GDM1 (cell line): ENCODE results near the gene XPO6.
"Not testable (repeated sequence)": the region's sequence is repeated elsewhere in the genome, so short reads cannot be mapped to it uniquely, and the experiment has no call there.

ENCODE experiments used
- DNase-seq: peaks from one replicate; lab custom pipeline; 2025; lab: John Stamatoyannopoulos, UW

Gene XPO6, protein sequence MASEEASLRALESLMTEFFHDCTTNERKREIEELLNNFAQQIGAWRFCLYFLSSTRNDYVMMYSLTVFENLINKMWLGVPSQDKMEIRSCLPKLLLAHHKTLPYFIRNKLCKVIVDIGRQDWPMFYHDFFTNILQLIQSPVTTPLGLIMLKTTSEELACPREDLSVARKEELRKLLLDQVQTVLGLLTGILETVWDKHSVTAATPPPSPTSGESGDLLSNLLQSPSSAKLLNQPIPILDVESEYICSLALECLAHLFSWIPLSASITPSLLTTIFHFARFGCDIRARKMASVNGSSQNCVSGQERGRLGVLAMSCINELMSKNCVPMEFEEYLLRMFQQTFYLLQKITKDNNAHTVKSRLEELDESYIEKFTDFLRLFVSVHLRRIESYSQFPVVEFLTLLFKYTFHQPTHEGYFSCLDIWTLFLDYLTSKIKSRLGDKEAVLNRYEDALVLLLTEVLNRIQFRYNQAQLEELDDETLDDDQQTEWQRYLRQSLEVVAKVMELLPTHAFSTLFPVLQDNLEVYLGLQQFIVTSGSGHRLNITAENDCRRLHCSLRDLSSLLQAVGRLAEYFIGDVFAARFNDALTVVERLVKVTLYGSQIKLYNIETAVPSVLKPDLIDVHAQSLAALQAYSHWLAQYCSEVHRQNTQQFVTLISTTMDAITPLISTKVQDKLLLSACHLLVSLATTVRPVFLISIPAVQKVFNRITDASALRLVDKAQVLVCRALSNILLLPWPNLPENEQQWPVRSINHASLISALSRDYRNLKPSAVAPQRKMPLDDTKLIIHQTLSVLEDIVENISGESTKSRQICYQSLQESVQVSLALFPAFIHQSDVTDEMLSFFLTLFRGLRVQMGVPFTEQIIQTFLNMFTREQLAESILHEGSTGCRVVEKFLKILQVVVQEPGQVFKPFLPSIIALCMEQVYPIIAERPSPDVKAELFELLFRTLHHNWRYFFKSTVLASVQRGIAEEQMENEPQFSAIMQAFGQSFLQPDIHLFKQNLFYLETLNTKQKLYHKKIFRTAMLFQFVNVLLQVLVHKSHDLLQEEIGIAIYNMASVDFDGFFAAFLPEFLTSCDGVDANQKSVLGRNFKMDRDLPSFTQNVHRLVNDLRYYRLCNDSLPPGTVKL

DNA sequence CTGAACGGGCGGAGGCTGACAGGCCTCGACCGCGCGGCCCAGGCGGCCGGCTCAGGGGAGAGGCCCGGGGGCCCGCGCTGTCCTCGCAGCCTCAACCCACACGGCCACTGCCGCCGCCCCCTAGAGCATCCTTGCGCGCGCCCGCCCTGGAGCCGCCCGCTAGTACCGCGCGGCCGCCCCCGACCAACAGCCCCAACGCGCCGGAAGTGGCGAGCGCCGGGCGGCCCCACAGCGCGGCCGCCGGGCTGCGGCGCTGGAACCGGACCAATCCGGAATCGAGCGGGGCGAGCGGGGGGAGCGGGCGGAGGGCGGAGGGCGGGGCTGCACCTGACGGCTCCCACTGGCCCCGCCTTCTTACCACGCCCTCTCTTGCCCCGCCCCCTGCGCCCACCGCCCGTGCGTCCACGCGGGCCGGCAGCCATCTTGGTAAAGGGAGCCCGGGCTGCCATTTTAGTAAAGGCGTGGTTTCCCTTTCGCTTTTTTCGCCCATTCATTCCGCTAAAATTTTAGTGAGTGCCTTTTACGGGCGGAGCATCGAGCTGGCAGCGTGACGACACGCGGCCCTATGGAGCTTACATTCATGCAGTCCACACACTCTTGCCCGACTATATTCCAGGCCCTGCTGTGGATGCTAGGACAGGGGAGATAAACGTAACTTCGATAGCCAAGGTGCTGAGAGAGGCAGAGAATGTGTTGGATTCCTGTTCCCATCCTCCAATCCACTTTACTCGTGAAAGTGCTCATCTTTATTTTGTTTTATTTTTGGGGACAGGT is at the start of gene XPO6:
Gene XPO6, minus strand, starts transcription at position 208 of the 774 bp plus-strand sequence. CDS start 597 bp downstream, outside the sequence.
- DNase-seq, result peak; percentile 94

DNA sequence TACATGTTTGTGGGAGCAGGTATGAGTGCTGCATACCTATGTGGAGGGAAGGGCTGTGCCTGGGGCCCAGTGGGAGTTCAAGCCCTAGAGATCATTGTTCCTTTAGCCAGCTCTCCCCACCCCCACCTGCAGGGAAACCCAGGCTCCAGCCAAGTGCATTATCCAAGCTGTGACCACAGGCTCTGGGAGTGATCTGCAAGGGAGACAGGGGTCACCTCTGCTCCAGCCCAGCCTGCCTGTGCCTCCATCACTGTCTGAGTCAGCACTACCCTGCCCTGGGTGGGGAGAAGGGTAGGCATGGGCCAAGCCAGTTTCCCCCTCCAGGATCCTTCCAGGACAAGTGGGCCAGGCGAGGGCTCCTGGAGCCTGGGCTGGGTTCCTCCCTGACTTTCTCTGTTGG is 48.4 kb upstream of the XPO6 start:
- DNase-seq, result no peak

DNA sequence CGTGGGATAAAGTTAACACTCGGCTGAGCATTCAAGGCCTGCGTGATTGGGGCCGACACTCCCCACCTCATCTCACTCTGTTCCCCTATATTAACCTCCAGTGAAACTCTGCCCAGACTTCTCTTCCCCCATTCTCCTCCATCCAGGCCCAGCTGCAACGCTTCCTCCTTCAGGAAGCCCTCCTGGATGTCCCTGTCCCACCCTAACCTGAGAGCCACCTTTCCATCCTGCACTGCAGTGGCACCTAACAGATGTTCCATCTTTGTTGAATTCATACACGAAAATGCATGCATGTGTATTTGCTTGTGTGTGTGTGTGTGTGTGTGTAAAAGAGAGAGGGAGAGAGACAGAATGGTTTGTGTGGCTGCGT is 48.0 kb upstream of the XPO6 start:
- no peak for DNase-seq

DNA sequence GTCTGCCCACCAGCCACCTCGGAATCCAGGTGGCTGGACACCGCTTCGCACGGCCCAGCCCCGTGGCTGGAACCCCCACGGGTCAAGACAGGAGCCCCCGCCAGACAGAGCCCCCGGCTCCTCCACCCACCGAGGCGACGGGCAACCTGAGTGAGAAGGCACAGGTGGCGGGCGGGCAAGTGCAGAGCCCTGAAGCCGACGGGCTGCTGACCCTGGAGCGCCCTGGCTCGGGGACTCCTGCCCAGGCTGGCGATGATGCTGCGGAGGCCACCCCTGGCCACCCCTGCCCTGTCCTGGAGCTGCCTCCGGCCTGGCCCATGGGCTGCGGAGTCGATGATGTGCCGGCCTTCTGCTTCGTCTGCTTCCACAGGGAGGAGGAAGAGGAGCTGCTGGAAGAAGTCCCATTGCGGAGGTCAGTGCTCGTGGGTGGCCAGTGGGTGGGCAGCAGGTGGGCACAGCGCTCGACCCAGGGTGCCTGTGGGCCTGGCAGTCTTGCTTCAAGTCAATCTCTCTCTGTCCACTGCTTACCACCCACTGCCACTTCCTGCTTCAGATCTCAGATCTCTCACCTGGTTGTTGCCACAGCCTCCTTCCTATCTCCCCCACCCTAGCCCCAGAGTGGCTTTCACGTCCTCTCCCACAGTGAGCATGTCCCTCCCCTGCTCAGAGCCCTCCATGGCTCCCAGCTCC is 47.5 kb upstream of the XPO6 start:
- no peak for DNase-seq

DNA sequence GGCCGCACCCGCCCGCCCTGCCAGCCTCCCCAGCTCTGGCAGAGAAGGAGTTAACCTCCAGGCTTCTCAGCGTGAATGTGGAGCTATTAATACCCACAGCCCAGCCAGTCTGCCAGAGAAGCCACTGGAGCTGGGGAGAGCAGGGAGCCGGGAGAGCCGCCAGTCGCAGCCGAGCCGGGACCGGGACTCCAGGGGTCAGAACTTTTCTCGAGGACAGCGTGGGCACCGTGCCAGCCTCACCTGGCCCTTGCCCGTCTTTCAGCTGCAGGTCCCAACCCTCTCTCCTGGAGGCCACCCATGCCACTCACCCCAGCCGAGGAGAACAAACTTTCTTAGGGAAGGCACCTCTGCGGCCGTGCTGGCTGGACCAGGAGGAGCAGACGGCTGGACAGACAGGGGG is 46.8 kb upstream of the XPO6 start:
- no peak for DNase-seq

DNA sequence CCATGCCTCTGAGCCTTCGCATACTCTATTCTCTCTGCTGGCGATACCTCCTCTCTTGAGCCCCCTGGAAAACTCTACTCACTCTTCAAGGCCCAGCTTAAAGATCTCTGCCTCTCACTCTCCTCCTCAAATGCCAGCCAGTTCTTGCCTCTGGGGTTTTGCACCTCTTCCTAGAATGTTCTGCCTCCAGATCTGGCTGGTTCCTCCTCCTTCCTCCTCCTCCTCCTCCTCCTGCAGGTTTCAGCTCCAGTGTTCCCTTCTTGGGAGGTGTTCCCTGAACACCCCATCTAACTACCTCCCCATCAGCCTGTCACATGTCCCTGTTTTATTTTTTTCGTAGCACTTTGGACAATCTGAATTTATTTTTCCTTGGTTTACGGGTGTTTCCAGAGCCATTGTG is 45.5 kb upstream of the XPO6 start:
- DNase-seq, result no peak

DNA sequence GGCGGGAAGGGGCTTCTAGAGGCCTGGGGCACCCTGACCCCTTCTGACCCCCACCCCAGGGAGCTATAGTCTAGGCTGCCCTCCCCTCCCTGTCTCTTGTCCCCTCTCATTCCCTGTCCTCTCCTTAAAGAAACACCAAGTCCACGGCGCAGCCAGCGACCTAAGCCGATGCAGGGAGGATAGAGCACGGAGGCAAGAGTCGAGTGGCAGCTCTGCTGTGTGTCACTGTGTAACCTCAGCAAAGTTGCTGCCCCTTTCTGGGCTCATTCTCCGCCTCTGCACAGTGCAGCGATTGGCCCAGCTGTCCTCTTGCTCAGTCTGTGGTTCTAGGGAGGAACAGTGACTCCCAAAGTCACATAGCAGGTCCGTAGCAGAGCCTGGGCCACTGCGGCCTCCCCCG is 44.1 kb upstream of the XPO6 start:
- no peak for DNase-seq

DNA sequence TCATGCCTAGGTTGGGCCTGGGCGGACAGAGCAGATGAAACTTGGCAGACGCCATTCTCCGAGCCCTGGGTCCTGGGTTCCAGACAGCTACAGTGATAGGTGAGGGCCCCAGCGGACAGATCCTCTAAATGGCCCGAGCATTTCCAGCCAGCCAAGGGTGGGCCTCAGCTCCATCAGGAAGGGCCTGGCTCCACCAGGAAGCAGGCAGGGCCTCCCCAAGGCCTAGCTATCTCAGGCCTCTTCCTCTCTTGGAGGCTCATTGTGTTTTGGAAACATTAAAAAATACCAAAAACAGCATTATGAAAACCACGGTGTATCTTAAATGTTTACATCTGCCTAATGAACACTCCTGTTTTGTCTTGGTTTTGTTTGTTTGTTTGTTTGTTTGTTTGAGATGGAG is 42.4 kb upstream of the XPO6 start:
- DNase-seq, result no peak

DNA sequence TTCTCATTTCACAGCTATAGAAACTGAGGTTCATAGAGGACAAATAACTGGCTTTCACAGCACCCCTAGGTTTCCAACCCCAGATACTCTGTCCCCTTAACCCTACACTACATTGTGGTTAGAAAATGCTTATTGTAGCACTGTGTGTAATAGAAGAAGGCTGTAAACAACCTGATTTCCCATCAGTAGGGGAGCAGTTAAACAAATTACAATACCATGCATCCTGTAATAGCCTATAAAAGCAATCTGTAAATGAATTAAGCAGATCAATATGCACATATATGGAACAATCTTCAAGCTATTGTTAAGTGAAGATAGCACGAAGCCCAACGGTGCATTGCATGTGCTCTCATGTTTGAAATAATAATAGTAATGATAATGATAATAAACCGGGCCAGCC is 39.2 kb upstream of the XPO6 start:
- DNase-seq, result no peak

DNA sequence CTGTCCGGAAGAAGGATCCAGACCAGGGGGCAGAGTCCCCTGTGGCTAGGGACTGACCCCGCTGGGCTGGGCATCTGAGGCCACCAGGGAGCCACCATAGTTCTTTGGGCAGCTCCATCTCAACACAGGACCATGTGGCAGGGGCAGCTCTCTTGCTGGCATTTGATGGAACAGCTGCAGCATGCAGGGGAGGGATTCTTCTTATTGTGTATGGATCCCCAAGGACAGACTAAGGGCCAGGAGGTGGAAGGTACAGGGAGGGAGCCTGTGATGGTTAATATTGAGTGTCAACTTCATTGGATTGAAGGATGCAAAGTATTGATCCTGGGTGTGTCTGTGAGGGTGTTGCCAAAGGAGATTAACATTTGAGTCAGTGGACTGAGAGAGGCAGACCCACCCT is 37.7 kb upstream of the XPO6 start:
- not testable (repeated sequence) for DNase-seq

DNA sequence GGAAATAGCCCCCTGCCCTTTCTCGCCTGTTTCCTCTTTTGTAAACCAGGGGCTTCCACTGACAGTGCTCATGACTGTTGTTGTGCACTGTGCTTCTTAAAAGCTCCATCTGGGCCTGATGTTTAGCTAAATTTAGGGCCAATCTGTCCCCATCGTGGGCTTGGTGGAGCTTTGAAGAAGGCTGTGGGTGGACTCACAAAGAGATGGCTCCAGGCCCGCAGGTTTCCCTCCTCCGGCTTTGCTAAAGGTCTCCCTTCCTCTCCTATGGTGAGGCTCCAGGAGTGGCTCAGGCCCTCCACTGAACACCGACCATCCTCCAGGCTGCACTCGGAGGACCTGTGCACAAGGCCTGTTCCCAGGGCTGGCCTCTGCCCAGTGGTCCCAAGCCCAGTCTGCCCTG is 30.2 kb upstream of the XPO6 start:
- no peak for DNase-seq

DNA sequence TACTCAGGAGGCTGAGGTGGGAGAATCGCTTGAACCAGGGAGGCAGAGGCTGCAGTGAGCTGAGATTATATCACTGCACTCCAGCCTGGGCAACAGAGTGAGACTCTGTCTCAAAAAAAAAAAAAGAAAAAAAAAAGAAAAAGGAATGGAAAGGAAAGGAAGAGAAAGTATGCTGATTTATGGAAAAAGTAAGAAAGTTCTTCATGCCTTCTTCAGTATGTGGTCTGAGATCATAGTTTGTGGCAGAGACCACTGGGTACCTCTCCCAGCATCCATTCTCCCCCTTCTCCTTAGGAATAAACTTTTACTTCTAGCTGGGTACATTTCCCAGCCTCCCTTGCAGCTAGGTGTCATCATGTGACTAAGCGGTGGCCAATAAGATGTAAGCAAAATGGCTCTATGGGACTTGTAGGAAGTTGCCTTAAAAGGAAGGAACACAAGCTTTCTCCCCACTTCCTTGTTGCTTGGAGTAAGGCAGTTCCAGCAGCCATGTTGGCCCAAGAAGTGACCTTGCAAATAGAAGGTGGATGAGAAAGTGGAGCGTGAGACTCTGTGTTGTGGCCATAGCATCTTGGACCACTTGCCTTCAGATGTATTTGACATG is 26.1 kb upstream of the XPO6 start:
- no peak for DNase-seq

DNA sequence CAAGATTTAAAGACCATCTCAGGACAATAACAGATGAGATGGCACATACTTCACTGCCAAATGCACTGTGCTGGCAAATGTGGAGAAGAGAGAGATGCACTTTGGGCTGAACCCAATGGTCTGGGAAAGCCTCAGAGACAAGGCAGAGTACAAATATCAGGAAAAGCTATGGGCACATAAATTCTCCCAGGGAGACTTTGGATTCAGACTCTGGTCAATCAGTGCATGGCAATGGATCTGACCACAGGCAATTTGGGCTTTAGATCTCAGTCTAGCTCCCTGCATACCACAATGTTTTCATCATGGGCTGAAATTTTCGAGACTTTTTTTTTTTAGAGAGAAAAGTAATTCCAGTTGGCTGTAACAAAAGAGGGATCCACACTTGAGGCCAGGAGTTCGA is 20.0 kb upstream of the XPO6 start:
- DNase-seq, result no peak

DNA sequence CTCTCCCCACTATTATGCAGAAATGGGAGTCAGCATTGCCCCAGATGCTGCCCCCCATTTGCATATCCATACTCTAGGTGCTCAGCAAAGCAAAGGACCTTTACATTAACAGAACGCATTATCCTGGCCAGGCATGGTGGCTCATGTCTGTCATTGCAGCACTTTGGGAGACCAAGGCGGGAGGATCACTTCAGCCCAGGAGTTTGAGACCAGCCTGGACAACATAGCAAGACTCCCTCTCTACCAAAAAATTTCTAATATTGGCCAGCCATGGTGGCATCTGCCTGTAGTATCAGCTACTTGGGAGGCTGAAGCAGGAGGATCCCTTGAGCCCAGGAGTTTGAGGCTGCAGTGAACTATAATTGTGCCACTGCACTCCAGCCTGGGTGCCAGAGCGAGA is 12.1 kb upstream of the XPO6 start:
- DNase-seq, result not testable (repeated sequence)

DNA sequence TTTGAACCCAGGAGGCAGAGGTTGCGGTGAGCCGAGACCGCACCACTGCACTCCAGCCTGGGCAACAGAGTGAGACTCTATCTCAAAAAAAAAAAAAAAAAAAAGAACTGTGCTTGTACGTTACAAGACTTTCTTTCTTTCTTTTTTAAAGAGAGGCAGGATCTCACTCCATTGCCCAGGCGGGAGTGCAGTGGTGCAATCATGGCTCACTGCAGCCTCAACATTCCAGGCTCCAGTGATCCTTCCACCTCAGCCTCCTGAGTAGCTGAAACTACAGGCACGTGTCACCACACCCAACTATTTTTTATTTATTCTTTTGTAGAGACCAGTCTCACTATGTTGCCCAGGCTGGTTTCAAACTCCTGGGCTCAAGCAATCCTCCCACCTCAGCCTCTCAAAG is 8.0 kb upstream of the XPO6 start:
- DNase-seq, result not testable (repeated sequence)

DNA sequence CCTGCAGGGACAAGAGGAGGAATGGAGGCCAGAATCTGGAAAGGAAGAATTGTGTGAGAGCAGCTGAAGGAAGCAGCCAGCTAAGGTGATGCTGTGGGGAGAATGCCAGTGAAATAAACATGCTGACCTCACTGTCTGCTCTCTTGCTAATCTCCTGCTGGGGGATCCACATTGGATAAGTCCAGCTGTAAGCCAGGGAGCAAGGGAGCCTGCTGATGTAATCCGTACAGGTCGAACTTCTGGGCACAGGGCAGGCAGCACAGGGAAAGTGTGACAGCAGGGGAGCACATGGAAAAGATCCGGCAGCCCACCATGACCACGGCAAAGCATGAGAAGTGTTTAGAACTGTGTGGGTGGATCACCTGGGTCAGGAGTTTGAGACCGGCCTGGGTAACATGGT is 7.5 kb upstream of the XPO6 start:
- no peak for DNase-seq

DNA sequence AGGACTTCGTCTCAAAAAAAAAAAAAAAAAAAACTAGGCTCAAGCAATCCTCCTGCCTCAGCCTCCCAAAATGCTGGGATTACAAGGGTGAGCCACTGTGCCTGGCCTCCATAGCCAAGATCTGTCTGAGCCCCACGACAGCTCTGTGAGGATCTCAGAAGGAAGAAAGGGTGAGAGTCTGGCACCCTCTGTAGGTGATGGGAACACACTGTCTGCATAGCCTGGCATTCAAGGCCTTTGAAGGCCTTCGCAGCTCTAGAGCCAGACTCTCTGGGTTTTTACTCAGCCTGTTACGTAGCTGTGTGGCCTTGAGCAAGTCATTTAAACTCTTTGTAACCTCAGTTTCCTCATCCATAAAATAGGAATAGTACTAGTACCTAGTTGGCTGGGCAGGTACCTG is 6.3 kb upstream of the XPO6 start:
- peak; percentile 29 for DNase-seq

DNA sequence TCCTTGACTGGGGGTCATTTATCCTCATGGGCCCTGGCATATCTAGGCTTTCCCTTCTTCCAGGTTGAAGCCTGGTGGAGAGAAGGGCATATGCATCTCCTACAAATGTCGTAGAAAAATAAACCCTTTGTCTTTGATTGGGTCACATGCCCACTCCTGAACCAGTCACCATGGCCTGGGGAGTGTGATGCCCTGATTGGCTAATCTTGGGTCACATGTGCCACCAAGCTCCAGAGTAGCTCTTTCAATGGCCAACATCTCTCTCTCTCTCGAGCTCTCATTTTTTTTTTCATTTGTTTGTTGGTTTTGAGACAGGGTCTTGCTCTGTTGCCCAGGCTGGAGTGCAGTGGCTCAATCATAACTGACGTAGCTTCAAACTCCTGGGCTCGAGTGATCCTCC is 5.6 kb upstream of the XPO6 start:
- no peak for DNase-seq

DNA sequence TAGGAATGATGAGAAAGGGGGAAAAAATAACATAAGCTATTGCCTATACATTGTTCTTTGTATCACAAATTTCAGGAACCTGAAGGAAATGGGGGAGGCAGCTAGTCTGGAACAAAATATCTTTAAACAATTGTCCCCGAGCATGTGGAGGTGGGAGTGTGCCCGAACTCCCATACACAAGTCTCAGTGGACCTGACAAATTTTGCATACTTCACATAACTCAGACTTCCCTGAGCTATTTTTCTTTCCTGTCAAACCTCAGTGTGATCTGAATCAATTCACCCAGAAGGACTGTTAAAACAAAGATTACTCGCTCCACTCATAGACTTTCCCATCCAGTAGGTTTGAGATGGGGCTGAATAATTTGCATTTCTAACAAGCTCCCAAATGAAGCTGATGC is 1.6 kb upstream of the XPO6 start:
- no peak for DNase-seq

DNA sequence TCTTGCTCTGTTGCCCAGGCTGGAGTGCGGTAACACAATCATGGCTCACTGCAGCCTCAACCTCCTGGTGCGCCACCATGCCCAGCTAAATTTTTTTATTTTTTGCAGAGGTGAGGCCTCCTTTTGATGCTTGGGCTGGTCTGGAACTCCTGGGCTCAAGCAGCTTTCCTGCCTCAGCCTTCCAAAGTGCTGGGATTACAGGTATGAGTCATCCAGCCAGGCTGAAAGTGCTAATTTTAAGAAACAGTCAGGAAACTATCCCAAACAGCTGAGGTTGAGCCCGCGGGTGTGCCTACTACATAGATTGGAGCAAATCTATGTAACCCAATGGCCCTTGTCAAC is 738 bp upstream of the XPO6 start:
- DNase-seq, result no peak

DNA sequence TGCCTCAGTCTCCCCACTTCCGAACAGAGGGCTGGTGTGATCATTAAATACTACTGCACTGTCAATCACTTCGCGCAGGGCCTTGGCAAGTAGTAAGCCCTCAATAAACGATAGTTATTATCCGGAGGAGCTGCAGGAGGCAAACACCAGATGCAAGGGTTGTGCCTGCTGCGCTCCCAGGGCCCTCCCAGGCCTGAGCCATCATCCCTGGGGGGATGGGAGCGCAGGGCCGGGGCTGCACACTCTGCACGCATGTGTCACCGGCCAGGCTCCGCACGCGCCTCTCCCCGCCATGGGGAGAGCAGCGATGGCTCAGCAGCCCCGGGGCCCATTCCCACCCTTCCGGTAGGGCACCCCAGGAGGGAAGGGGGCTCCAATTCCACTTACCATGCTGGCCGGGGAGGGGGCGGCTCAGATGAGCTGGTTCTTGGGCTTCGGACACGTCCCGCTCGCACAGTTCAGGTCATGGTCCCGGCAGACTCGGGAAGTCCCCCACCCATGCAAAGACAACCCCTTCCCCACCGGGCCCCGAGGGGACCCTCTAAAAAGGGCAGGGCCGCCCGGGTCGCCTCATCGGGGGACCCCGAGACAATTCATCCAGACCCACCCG is 681 bp downstream of the XPO6 start:
- DNase-seq, result peak; percentile 33
